SIG-M5 (cell line): ENCODE data around the gene BRCA1.
"Not testable (repeated sequence)": the region's sequence is repeated elsewhere in the genome, so short reads cannot be mapped to it uniquely, and the experiment has no call there.

Experiments used
- DNase-seq: peaks from one replicate; lab custom pipeline; 2025; lab: John Stamatoyannopoulos, UW

Gene BRCA1

DNA sequence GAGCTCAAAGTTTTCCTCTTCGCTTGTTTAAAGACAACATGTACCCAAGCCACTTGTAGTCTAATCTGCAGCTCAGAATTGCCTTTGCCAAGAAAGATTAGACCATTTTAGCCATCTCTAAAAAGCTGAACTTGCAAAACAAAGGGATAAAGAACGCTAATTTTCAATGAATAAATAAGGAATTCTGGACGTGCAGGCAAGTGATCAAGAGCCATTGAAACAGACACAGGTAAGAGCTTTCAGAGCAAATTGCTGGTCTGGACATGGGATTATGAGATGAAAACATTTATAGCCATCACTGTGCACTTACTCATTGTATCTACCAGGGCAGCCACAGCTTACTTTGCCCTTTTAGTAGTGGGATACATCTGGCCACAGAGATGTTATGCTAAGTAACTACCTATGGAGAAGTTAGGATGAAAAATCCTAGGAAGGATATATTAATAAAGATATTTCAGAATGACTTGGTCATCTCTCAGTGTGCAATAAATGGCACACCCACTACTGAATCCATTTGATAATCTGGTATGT lies 55.7 kb downstream of the BRCA1 start:
- no peak for DNase-seq

DNA sequence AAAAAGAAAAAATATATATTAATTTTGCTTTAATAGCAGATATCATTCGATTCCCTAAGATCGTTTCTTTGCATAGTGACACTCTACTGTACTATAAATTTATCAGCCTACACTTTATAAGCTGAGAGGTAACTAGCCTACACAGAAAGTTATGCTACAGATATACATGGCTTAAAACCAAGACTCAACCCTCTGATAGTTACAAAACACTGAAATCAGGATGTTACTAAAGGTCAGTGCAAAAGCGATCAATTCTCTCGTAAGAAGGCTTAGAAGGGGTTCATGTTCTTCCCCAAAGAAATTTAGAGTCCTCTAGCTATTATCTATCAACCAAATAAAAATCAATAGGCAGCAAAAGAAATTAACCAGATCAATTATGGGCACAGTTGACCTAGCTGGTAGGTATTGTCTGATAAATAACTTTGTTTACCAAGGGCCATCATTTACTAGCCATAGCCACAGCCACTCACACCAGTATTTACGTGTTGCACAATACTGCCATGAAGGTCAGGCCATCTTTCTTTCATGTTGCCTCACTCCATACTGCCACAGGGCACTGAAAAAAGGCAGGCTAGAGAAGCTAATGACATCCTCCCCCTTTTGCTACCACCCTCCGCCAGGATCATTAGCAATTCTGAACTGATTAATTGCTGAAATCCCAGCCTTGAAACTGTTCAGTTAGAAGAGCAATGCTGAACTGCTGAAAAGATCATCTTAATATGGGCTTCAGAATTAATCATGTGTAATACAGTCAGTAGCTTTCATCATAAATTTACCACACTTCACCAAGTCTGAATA lies 56.4 kb downstream of the BRCA1 start:
- no peak for DNase-seq

DNA sequence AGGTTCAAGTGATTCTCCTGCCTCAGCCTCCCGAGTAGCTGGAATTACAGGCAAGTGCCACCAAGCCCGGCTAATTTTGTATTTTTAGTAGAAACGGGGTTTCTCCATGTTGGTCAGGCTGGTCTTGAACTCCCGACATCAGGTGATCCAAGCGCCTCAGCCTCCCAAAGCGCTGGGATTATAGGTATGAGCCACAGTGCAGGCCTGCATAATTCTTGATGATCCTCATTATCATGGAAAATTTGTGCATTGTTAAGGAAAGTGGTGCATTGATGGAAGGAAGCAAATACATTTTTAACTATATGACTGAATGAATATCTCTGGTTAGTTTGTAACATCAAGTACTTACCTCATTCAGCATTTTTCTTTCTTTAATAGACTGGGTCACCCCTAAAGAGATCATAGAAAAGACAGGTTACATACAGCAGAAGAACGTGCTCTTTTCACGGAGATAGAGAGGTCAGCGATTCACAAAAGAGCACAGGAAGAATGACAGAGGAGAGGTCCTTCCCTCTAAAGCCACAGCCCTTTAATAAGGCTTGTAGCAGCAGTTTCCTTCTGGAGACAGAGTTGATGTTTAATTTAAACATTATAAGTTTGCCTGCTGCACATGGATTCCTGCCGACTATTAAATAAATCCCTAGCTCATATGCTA lies 62.1 kb downstream of the BRCA1 start:
- no peak for DNase-seq

DNA sequence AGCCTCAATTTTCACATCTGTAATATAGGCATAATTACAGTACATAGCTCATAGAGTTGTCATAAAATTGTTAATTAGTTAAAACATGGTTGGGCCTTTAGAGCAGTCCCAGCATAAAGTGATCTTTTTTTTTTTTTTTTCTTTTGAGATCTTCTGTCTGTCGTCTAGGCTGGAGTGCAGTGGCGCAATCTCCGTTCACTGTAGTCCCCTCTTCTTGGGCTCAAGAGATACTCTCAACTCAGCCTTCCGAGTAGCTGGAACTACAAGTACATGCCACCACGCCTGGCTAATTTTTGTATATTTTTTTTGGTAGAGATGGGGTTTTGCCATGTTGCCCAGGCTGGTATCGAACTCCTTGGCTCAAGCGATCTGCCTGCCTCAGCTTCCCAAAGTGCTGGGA lies 69.1 kb downstream of the BRCA1 start:
- DNase-seq, result no peak

DNA sequence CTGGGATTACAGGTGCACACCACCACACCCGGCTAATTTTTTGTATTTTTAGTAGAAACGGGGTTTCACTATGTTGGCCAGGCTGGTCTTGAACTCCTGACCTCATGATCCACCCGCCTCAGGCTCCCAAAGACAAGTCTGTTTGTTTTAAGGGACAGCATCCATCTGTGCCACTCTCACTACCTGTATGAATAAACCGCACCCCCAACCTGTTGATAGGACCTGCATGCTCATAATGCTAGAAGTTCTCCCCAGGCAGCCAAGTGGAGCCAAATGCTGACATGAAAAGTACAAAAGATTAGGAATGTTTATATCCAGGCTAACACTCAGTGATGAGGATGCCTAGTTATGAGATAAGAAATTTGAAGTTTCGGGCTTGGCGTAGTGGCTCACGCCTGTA lies 72.2 kb downstream of the BRCA1 start:
- DNase-seq, result not testable (repeated sequence)

DNA sequence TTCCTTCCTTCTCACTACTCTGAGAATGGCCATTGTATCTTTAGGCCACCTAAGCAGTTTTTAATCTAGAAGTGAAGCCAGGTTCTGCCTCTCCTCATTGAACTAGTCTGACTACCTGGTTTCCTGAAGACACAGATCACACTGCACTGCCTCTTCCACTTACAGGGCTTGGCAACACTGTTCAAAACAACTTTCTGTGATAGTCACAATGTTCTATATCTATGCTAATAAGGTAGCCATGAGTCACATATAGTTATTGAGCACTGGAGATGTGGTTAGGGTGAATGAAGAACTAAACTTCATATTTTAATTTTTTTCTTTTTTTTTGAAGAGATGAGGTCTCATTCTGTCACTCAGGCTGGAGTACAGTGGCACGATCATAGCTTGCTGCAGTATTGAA lies 73.2 kb downstream of the BRCA1 start:
- no peak for DNase-seq

DNA sequence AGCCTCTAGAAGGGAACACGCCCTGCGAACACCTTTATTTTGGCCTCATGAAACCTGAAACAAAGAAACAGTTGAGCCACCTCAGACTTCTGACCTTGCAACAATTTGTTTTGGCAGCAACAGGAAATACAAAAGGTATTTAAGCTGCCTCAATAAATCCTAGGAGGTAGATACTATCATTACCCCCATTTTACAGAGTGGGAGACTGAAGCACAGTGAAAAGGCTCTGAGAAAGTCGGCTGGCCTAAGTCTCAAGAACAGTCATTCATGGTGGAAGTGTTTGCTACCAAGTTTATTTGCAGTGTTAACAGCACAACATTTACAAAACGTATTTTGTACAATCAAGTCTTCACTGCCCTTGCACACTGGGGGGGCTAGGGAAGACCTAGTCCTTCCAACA lies 81.1 kb downstream of the BRCA1 start:
- DNase-seq, result no peak

DNA sequence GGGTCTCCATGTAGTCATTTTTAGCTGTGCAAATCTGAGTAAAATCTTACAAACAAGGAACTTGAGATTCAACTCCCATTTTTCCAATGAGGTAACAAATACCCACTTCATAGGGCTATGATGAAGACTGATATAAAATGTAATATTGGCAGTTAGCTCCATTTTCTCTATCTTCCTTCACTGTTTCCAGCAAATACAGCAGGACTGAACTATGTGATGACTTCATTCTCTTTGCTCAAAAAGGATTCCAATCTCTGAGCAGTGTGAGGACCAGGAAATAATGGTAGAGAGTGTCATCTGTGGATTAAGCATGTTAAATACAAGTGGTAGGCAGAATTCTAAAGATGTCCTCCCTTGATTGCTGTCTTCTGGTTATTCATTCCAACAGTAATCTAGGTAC lies 81.9 kb downstream of the BRCA1 start:
- DNase-seq, result no peak

DNA sequence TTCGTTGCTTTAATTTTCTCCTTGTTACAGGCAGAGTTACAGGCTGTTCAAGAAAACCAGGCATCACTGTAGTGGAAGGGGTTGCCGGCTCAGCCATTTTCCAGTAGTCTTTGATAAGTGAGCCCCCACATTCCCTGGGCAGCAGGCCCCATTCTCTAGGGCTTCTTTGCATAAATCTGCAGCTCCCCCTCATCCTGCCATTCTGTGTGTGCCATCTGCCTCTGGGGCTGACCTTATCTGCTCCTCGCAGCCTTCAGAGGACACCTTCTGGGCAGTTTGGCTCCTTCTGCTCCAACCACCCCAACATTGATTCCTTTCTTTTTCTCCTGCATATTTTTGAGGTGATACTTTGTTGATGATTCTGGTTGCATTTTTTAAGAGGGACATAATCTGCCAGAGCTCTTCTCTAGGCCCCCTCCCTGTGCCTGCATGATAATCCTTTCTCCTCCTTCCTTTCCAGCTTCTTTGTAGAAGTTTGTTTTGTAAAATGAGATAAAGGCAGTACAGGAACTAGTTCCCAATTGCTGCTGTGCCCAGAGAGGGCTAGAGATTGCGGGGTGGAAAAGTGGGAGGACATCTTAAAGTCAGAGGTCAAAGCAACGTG lies 83.0 kb downstream of the BRCA1 start:
- DNase-seq, result no peak

DNA sequence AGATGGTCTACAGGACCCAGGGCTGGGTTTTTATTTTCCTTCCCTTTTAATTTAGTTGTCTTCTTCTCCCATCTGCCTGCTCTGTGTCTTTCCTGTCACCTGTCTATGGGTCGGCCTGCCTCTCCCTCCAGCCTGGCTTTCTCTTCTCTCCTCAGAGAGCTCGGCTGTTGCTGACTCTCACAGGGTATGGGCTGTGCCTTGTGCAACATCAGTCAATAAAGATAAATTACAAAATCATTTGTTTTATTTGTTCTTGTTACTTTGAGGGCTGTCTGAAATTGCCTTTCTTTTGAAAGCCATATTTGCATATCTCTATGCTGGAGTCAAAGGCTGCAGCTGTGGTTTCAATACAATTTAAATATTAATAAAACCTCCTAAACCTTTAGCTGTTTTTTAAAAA lies 84.5 kb downstream of the BRCA1 start:
- DNase-seq, result no peak

DNA sequence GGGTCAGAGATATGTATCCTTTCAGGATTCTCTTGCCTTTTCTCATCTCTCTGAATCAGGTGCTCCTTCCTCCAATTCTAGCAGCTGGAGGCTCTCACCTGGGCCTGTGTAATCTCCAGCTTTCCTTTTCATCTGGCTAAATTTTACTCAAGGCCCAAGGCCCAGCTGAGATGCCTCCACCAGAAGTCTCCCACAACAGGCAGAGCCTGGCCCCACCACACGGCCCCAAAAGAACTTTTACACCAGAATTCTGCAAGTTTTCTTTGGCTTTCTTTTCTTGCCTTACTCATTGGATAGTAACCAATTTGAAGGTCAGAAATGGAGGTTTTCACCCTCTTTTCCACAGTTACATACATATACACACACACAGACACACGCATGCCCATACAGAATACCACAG lies 85.5 kb downstream of the BRCA1 start:
- DNase-seq, result no peak

DNA sequence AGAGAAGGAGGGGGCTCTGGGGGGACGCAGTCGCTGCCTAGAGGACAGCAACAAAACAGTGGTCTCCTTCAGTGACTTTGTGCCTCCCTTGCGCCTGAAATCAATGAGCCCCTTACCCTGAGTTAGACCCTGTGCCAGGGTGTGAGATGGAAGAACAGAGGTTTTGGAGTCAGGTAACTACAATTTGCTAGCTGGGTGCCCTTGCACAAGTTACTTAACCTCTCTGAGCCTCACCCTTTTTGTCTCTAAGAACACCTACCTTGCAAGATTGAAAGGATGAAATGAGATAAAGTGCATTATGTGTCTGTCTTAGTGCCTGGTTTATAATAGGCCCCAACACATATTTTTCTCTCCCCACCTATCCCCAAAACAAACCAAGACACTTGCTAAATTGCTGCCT lies 90.3 kb downstream of the BRCA1 start:
- DNase-seq, result no peak

DNA sequence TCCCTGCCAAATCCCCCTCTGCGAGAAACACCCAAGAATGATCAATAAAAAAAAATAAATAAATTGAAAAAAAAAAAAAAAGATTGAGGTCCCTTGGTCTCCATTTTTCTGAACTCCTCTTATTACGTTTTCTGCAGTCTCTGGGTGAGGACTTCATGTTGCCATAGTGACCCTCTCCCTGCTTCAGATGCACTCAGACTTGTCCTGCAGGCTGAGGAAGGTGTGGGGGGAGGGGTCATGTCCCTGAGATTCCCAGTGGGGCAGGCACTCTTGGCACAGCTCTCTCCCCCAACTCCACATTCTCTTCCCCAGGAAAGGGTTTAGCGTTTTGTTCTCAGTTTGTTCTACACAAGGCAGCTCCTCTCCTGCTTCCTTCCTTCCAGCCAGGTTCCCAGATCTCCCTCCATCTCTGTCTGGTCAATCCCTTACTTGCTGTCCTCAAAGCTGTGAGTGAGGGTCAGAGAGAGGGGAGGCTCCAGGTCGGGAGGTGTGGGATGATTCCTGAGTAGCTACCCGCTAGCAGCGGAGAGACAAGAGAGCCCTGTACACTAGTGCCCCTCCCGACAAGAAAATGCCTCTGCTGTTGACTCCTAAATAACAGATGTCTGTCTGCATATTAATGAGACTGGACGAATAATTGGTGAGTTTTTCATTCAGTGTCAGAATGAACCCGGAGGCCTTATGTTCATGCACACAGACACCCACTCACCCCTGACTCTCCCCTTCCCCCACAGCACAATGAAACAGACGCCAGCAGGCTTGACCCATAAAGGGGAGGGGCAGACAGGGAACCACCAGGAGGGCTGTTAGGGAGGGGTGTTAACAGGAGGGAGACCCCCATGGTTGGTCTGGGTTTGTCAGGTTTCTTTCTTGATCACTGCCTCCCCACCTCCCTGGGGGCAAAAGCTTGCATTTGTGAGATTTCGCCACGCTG lies 90.9 kb downstream of the BRCA1 start:
- DNase-seq, result no peak

DNA sequence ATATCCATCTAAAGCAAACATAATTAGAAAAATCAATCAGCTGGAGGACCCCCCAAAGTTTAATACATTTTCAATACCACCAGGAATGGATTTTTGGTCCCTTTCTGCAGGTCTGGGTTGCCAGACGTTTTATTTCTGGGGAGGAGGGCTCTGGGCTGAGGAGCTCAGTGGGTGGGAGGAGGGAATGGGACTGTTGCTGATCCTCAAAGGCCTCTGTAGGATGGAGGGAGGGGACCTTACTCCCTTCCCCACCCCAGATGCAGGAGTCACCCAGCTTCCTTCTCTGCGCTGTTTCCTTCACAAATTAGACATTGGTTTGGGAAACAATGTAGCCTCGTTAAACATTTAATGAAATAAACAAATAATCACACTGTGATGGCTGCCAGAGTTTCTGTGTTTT lies 93.5 kb downstream of the BRCA1 start:
- no peak for DNase-seq

DNA sequence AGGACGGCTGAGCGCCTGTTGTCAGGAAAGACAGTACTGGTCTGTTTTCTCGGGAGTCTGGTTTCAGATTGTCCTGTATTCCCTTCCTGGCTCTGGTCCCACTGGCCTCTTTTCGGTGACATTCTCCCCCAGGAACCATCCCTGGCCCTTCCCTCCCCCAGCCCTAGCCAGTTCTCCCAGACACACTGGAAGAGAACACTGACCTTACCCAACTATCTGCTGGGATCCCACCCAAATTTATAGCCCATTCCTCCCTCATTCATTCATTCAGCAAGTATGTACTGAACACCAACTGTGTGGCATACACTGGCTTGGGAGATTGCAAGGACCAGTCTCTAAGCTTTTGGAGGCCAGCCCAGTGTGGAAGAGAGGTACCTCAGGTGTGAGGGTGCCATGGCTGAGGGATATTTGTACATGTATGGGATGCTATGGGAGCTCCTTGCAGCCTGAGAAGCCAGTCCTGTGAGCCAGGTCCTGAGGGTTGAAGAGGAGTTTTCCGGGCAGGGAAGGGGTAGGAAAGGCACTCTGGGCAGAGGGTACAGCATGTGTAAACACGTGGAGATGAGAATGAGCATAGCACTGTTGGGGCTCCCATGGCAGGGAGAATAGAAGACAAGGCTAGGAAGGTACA lies 94.9 kb downstream of the BRCA1 start:
- DNase-seq, result no peak

DNA sequence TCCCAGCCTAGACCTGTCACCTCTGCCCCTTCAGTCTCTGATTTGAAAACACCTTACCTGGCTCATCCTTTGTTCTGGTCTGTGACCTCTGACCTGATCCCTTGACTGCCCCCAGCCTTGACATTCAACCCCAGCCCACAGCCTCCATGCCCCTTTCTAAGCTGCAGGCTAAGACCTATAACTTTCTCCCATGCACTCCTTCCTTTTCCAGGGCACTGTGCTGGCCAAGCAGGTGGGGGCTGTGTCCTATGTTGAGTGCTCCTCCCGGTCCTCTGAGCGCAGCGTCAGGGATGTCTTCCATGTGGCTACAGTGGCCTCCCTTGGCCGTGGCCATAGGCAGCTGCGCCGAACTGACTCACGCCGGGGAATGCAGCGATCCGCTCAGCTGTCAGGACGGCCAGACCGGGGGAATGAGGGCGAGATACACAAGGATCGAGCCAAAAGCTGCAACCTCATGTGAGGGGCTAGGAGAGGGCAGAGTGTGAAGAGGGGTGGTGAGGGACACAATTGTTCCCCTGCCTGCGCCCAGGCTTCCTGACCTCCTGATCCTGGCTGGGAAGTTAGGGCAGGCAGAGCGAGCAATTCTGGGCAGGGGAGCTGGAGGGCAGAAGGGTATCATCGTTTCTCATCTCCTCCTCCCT lies 96.8 kb downstream of the BRCA1 start:
- no peak for DNase-seq

DNA sequence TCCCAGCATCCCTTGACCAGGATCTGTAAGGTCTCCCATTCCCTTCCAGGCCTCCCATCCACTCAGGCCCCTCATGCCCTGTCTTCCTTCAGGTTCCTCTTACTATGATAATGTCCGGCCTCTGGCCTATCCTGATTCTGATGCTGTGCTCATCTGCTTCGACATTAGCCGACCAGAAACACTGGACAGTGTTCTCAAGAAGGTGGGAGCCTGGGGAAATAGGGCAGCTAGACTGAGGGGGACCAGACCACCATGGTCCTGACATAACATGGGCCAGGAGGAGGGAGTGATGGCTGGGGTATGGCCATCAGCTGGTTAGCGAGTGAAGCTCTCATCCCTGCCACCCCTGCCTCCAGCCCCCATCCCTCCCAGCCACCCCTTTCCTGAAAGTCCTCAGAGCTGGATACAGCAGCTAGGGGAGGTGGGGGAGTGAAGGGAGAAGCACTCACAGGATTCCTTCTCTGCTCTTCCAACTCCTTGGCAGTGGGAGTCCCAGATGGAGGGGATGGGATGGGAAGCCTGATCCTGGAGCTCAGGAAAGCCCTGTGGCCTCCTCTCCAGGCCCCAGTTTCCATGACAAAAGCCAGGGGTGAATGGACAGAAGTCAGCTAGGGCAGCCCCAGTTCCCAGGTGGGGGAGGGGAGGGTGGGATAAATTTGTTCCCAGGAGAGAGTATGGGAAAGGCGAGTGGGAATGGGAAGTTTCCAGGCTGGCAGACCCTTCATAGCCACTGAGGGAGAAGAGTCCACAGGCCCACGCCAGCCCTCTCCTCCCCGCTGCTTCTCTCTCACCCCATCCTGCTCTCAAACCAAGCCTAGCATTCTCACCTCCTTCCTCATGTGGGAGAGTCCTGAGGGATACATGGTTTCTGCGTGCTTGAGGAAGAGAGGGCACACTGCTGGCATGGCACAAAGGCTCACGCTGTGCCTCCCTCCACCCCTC lies 97.8 kb downstream of the BRCA1 start:
- DNase-seq, result no peak

DNA sequence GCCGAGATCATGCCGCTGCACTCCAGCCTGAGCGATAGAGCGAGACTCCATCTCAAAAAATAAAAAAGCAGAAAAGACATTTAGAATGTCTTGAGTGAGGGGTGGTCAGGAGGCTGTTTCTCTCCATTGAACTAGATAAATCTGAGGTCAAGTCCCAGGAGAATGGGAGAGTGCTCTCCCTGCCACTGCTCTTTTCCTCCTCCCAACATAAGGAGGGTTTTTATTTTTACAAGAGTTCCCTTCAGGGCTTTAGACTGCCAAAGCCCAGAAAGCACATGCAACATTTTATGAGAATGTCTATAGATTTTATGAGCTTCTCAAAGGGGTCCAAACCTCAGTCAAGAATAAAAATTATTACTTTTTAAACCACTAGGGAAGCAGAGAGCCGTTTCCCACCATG lies 98.6 kb downstream of the BRCA1 start:
- DNase-seq, result no peak

DNA sequence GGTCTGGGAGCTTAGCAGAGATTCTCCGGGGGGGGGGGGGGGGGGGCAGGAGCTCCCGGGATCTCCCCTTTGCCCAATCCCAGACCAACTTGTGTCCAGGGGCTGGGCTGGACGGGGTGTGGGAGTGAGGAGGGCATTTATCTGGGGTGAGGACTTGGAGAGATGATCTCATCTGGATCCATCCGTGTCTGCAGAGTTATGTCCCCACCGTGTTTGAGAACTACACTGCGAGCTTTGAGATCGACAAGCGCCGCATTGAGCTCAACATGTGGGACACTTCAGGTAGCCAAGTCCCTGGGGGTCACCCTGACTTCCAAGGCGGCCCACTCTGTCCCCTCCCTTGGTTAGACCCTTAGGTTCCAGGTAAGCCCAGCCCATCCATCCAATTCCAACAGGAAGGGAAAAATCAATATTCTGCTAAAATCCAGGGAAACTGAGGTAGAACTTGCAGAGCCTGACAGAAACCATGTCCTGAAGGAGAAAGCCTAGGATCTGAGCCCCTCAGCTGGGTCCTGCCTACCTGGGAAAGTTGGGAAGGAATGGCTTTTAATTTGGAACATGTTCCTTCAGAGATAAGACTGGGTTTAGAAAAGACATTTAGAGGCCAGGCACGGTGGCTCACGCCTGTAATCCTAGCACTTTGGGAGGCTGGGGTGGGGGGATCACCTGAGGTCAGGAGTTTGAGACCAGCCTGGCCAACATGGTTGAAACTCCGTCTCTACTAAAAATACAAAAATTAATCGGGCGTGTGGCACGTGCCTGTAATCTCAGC lies 99.2 kb downstream of the BRCA1 start:
- DNase-seq, result no peak
